Measurements from ENCODE around the gene TMPRSS9.
"Not testable (repeated sequence)": the region's sequence is repeated elsewhere in the genome, so short reads cannot be mapped to it uniquely, and the experiment has no call there.

TMPRSS9 gene

DNA sequence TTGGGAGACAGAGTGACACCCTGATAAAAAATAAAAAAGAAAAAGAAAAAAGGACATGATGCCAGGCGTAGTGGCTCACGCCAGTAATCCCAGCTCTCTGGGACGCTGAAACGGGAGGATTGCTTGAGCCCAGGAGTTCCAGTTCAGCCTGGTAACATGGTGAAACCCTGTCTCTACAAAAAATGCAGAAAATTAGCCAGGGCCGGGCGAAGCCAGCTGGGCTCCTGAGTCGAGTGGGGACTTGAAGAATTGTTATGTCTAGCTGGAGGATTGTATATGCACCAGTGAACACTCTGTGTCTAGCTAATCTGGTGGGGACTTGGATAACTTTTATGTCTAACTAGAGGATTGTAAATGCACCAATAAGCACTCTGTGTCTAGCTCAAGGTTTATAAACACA lies 32.3 kb downstream of the TMPRSS9 start:
- TF ChIP-seq POLR2A (IDR thresholded peaks at IDR 0.05; ENCODE audit: low read depth, low read length), result no peak
- FAIRE-seq, result no peak
- no peak for DNase-seq (ENCODE audit: insufficient read length, low spot score)

- not testable (repeated sequence) for DNase-seq (ENCODE audit: insufficient read length, low spot score); FAIRE-seq
These were observed 32.8 kb downstream of the TMPRSS9 start for GRCh38 chr19:2392899-2393298.

DNA sequence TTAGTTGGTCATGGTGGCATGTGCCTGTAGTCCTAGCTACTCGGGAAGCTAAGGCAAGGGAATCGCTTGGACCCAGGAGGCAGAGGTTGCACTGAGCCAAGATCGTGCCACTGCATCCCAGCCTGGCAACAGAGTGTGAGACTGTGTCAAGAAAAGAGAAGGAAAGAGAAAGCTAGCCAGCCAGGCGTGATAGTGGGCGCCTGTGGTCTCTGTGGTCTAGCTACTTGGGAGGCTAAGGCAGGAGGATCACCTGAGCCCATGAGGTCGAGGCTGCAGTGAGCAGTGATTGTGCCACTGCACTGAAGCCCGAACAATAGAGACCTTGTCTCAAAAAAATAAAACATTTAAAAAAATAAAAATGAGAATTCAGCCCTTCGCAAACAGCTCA lies 34.0 kb downstream of the TMPRSS9 start:
- DNase-seq (ENCODE audit: insufficient read length, low spot score) (no peak), FAIRE-seq (no peak)
- TF ChIP-seq POLR2A (IDR thresholded peaks at IDR 0.05; ENCODE audit: low read depth, low read length), result no peak

- no peak for DNase-seq (ENCODE audit: insufficient read length, low spot score)
- no peak for TF ChIP-seq POLR2A (IDR thresholded peaks at IDR 0.05; ENCODE audit: low read depth, low read length)
- no peak for FAIRE-seq
These were observed 34.6 kb downstream of the TMPRSS9 start for GRCh38 chr19:2394442-2395292.

DNA sequence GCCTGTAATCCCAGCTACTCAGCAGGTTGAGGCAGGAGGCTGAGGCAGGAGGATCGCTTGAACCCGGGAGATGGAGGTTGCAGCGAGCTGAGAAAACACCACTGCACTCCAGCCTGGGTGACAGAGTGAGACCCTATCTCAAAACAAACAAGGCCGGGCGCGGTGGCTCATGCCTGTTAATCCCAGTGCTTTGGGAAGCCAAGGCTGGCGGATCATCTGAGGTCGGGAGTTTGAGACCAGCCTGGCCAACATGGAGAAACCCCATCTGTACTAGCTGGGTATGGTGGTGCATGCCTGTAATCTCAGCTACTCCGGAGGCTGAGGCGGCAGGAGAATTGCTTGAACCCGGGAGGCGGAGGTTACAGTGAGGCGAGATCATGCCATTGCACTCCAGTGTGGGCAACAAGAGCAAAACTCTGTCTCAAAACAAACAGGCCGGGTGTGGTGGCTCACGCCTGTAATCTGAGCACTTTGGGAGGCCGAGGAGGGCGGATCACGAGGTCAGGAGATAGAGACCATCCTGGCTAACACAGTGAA lies 35.3 kb downstream of the TMPRSS9 start:
- FAIRE-seq; DNase-seq (ENCODE audit: insufficient read length, low spot score): not testable (repeated sequence)

- FAIRE-seq; DNase-seq (ENCODE audit: insufficient read length, low spot score): not testable (repeated sequence)
These were observed 37.1 kb downstream of the TMPRSS9 start for GRCh38 chr19:2397173-2397572.

DNA sequence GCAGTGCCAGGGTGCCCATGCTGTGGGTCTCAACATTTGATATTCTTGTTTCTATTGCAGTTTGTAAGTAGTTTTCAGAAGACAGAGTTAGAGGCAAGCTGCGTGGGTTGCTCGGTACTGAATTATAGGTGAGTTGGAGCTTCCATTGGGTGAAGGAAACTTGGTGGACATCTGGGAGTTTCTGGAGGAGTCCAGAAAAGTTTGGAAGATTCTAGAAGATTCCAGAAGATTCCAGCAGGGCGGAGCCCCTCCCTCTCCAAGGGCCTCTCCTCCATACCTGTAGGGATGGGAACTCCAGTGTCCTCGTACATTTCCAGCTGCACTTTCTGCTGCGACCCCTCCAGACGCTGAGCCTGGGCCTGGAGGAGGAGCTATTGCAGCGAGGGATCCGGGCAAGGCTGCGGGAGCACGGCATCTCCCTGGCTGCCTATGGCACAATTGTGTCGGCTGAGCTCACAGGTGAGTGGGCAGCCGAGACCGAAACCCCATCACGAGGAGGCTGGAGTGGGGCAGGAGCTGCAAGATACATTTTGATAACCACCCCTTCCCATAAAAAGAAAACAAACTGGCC lies 38.8 kb downstream of the TMPRSS9 start:
- DNase-seq (ENCODE audit: insufficient read length, low spot score), result no peak
- no peak for TF ChIP-seq POLR2A (IDR thresholded peaks at IDR 0.05; ENCODE audit: low read depth, low read length)
- no peak for FAIRE-seq

- DNase-seq (ENCODE audit: insufficient read length, low spot score), result no peak
- FAIRE-seq, result no peak
- no peak for TF ChIP-seq POLR2A (IDR thresholded peaks at IDR 0.05; ENCODE audit: low read depth, low read length)
These were observed 39.5 kb downstream of the TMPRSS9 start for GRCh38 chr19:2399582-2399981.

DNA sequence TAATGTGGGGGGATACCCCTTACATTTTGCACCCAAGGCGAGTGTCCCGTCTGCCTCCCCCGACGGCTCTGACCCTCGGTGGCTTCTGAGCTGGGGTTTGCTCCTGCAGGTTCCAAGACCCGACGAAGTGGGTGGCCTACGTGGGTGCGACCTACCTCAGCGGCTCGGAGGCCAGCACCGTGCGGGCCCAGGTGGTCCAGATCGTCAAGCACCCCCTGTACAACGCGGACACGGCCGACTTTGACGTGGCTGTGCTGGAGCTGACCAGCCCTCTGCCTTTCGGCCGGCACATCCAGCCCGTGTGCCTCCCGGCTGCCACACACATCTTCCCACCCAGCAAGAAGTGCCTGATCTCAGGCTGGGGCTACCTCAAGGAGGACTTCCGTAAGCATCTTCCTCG lies 48.2 kb downstream of the TMPRSS9 start:
- TF ChIP-seq POLR2A (IDR thresholded peaks at IDR 0.05; ENCODE audit: low read depth, low read length), result no peak
- no peak for FAIRE-seq
- no peak for DNase-seq (ENCODE audit: insufficient read length, low spot score)

- FAIRE-seq, result no peak
- DNase-seq (ENCODE audit: insufficient read length, low spot score), result no peak
These were observed 49.4 kb downstream of the TMPRSS9 start for GRCh38 chr19:2409352-2409912.

GRCh38 chr19:2410023-2410422 lies 50.0 kb downstream of the TMPRSS9 start:
- no peak for DNase-seq (ENCODE audit: insufficient read length, low spot score)
- FAIRE-seq, result no peak
- no peak for TF ChIP-seq POLR2A (IDR thresholded peaks at IDR 0.05; ENCODE audit: low read depth, low read length)

More at GRCh38 chr19:2409352-2409912, 49.4 kb downstream of the TMPRSS9 start:
- no peak for TF ChIP-seq POLR2A (IDR thresholded peaks at IDR 0.05; ENCODE audit: low read depth, low read length)

- DNase-seq (ENCODE audit: insufficient read length, low spot score) (no peak), FAIRE-seq (no peak)
- TF ChIP-seq POLR2A (IDR thresholded peaks at IDR 0.05; ENCODE audit: low read depth, low read length), result no peak
These were observed 51.6 kb downstream of the TMPRSS9 start for GRCh38 chr19:2411709-2412108.

- FAIRE-seq, result no peak
- no peak for DNase-seq (ENCODE audit: insufficient read length, low spot score)
- no peak for TF ChIP-seq POLR2A (IDR thresholded peaks at IDR 0.05; ENCODE audit: low read depth, low read length)
These were observed 52.4 kb downstream of the TMPRSS9 start for GRCh38 chr19:2412449-2412848.

DNA sequence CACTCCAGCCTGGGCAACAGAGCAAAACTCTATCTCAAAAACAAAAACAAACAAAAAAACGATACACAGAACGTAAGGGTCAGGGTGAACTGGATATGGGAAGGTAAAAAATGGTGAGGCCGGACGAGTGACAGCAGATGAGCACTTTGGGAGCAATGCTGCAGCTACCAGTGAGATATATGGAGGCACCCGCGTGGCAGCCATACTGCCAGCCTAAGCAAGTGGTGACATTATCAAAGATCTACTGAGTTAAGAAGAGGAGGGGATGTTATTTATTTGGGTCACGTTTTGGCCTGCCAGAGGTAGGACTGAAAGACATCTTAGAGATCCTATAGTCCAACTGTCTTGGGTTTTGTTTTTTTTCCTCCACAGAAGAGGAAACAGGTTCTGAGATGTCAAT lies 53.1 kb downstream of the TMPRSS9 start:
- no peak for TF ChIP-seq POLR2A (IDR thresholded peaks at IDR 0.05; ENCODE audit: low read depth, low read length)
- FAIRE-seq (no peak), DNase-seq (ENCODE audit: insufficient read length, low spot score) (no peak)

- no peak for TF ChIP-seq POLR2A (IDR thresholded peaks at IDR 0.05; ENCODE audit: low read depth, low read length)
- DNase-seq (ENCODE audit: insufficient read length, low spot score) (no peak), FAIRE-seq (no peak)
These were observed 53.6 kb downstream of the TMPRSS9 start for GRCh38 chr19:2413629-2414028.

Measured in H54 (cell line).